Measurements from ENCODE around the gene KHK.

DNA sequence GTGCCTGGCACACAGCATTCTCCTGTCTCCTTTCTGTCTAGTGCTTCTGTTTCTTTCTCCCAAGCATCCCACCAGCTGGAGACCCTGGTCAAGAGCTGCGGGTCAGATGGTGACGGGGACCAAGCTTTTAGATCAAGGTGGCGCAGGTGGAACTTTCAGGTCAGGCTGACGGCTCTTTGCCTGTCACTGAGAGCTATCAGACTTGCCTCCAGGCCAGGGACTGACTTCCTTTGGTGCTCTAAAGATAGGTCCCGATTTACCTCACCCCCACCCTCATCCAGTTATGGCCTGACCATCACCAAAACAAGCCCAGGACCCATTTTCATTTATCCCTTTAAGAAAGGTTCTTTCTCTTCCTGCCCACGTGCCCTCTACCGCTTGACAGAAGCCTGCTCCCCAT, 9.3 kb upstream of the KHK start:
- TF ChIP-seq TCF12 (IDR thresholded peaks at IDR 0.05; ENCODE audit: low read depth): no peak
- TF ChIP-seq, protein P1, sequence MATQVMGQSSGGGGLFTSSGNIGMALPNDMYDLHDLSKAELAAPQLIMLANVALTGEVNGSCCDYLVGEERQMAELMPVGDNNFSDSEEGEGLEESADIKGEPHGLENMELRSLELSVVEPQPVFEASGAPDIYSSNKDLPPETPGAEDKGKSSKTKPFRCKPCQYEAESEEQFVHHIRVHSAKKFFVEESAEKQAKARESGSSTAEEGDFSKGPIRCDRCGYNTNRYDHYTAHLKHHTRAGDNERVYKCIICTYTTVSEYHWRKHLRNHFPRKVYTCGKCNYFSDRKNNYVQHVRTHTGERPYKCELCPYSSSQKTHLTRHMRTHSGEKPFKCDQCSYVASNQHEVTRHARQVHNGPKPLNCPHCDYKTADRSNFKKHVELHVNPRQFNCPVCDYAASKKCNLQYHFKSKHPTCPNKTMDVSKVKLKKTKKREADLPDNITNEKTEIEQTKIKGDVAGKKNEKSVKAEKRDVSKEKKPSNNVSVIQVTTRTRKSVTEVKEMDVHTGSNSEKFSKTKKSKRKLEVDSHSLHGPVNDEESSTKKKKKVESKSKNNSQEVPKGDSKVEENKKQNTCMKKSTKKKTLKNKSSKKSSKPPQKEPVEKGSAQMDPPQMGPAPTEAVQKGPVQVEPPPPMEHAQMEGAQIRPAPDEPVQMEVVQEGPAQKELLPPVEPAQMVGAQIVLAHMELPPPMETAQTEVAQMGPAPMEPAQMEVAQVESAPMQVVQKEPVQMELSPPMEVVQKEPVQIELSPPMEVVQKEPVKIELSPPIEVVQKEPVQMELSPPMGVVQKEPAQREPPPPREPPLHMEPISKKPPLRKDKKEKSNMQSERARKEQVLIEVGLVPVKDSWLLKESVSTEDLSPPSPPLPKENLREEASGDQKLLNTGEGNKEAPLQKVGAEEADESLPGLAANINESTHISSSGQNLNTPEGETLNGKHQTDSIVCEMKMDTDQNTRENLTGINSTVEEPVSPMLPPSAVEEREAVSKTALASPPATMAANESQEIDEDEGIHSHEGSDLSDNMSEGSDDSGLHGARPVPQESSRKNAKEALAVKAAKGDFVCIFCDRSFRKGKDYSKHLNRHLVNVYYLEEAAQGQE (IDR thresholded peaks at IDR 0.05; ENCODE audit: low read depth): no peak
- TF ChIP-seq RAD21 (IDR thresholded peaks at IDR 0.05; ENCODE audit: low read depth): no peak
- no peak for TF ChIP-seq EP300 (IDR thresholded peaks at IDR 0.05; ENCODE audit: borderline replicate concordance)
- TF ChIP-seq FOXM1 (IDR thresholded peaks at IDR 0.05; ENCODE audit: borderline replicate concordance, low read depth): no peak
- no peak for TF ChIP-seq TAF1 (IDR thresholded peaks at IDR 0.05; ENCODE audit: low read depth)
- TF ChIP-seq TEAD4 (IDR thresholded peaks at IDR 0.05): no peak
- TF ChIP-seq, protein P2, sequence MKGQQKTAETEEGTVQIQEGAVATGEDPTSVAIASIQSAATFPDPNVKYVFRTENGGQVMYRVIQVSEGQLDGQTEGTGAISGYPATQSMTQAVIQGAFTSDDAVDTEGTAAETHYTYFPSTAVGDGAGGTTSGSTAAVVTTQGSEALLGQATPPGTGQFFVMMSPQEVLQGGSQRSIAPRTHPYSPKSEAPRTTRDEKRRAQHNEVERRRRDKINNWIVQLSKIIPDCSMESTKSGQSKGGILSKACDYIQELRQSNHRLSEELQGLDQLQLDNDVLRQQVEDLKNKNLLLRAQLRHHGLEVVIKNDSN (IDR thresholded peaks at IDR 0.05): no peak
- no peak for TF ChIP-seq EGR1 (IDR thresholded peaks at IDR 0.05)
- TF ChIP-seq CEBPB (IDR thresholded peaks at IDR 0.05): no peak
- TF ChIP-seq, protein P3, sequence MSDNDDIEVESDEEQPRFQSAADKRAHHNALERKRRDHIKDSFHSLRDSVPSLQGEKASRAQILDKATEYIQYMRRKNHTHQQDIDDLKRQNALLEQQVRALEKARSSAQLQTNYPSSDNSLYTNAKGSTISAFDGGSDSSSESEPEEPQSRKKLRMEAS (IDR thresholded peaks at IDR 0.05): no peak
- TF ChIP-seq YY1 (IDR thresholded peaks at IDR 0.05; ENCODE audit: low read depth): no peak
- no peak for TF ChIP-seq CREB1 (IDR thresholded peaks at IDR 0.05; ENCODE audit: low read depth)
- no peak for TF ChIP-seq NFIC (IDR thresholded peaks at IDR 0.05)
